Kidney (tissue), 14 donors: ENCODE measurements around the gene MAPK10. TPM values are rescaled to one million over a fixed set of nuclear protein-coding genes. Genes with fewer than 3 reads are reported as not detected.
A peak's percentile ranks its signal among the peaks of the same experiment; 100 is the strongest.

Experiments
- DNase-seq, 5 donors: peaks; one replicate each; pipeline ENCODE4 v3.0.0-alpha.2; 2013 to 2020
- FAIRE-seq: peaks from 2 replicates; lab custom pipeline; 2012; peaks lifted over from hg19 to GRCh38; lab: Jason Lieb, UNC
- H3K27ac ChIP-seq, 2 donors: one replicate each; pipeline ENCODE4 v1.7.0; 2013; ENCODE audit warnings: low read depth in 2 of 2, low read length in 2 of 2, inconsistent platforms in 1 of 2
- H3K27me3 ChIP-seq: one replicate; pipeline ENCODE4 v1.7.1; 2013; ENCODE audit warnings: low read length, inconsistent platforms; ENCODE audit not compliant: control insufficient read depth, insufficient read depth
- H3K36me3 ChIP-seq, 3 donors: one replicate each; pipeline versions ENCODE4 v1.7.0 to v1.7.1; 2013; ENCODE audit warnings: low read length in 3 of 3, control low read depth in 1 of 3, inconsistent platforms in 1 of 3; ENCODE audit not compliant: insufficient read depth in 3 of 3, control insufficient read depth in 2 of 3
- H3K4me1 ChIP-seq, 3 donors: one replicate each; pipeline versions ENCODE4 v1.7.0 to v1.7.1; 2013; ENCODE audit warnings: low read length in 3 of 3, inconsistent platforms in 1 of 3, low read depth in 1 of 3; ENCODE audit not compliant: control insufficient read depth in 2 of 3, insufficient read depth in 2 of 3
- H3K4me3 ChIP-seq, 3 donors: one replicate each; pipeline versions ENCODE4 v1.7.0 to v1.8.1; 2013; ENCODE audit warnings: low read length in 3 of 3, control low read depth in 1 of 3, inconsistent platforms in 1 of 3
- H3K9ac ChIP-seq, 3 donors: one replicate each; pipeline versions ENCODE4 v1.7.0 to v1.7.1; 2013; ENCODE audit warnings: low read length in 3 of 3, control low read depth in 1 of 3, inconsistent platforms in 1 of 3
- H3K9me3 ChIP-seq, 3 donors: one replicate each; pipeline versions ENCODE4 v1.7.0 to v1.7.1; 2013; ENCODE audit warnings: low read length in 3 of 3, control low read depth in 1 of 3, inconsistent platforms in 1 of 3; ENCODE audit not compliant: control insufficient read depth in 2 of 3, insufficient read depth in 1 of 3
- CTCF ChIP-seq: IDR thresholded peaks from 3 replicates; pipeline ENCODE4 v1.5.1; 2012; ENCODE audit warnings: mild to moderate bottlenecking, moderate library complexity, borderline replicate concordance; ENCODE audit not compliant: insufficient read depth; ENCODE audit errors: extremely low read depth
- intact Hi-C: fragments of 100-400 bp; cut with DNase I; formaldehyde crosslinking; loops from one replicate; pipeline ENCODE4 v1.11.1; 2022
- polyA plus RNA-seq: library from polyadenylated mRNA; stranded (reverse); fragments of 350-450 nt; fragmentation: Illumina TruSeq; extraction: RNeasy Lipid Tissue Mini Kit (QIAGEN cat#74804); gene quantifications from one replicate; pipeline ENCODE4 v1.2.3, GENCODE V29; 2014; ENCODE audit warnings: low read depth, low replicate concordance; ENCODE audit not compliant: insufficient read depth
- total RNA-seq: library from RNA; stranded (reverse); fragmentation: NEBNext Ultra II Directional; extraction: Animal tissue kit (Norgen Biotek cat#: 25700); gene quantifications from one replicate; pipeline ENCODE4 v1.2.1, GENCODE V29; 2021
- donor health status: control.
- donor health status: control.
- donor health status: control.
- donor health status: control.
- donor health status: control.
- donor health status: DM: yes; HTN: yes; CAD: no.
- donor health status: Normal renal cell carcinoma (clear cell type).

The MAPK10 gene
- total and polyA plus RNA-seq, 2 donors from 2014 or later: 27.6 to 54.5 TPM

DNA sequence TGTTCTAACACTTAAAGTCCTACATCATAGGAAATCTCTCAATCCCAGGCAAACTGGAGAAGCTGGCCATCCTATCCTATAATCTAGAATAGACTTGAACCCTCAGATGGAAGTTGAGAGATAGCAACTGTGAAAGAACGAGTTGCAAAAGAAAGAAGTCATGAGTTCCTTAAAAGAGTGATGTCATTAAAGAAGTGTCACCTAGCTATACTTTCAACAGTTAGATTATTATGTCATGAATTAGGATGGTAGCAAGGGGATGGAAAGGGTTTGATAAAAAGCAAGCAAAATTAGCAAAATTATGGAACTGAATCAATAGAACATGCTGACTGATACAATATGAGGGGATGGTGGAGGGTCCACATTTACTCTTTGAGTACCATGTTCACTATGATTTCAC, 7.1 kb upstream of the MAPK10 start:
- TF ChIP-seq CTCF: no peak
- no peak for FAIRE-seq
- H3K4me1 ChIP-seq: no peaks in the 10 kb centered on the region

GRCh38 chr4:86362510-86362909, 2.7 kb upstream of the MAPK10 start:
- no peak for FAIRE-seq
- DNase-seq: no peak
- TF ChIP-seq CTCF: no peak
- Histone ChIP-seq H3K27ac (no peak overlapping the region), H3K9me3 (no peaks in the 10 kb centered on the region), H3K36me3 (no peaks in the 10 kb centered on the region), H3K9ac (no peak overlapping the region), H3K4me1 (peaks cover 4 to 11% (median 5%) of the 10 kb centered on the region in 3 donors), H3K27me3 (no peaks in the 10 kb centered on the region), H3K4me3 (no peak overlapping the region)
- intact Hi-C loops: no loop called here

More for the DNA sequence above, 7.1 kb upstream of the MAPK10 start:
- Histone ChIP-seq H3K4me3 (no peak overlapping the region), H3K27ac (no peak overlapping the region), H3K36me3 (no peaks in the 10 kb centered on the region), H3K9ac (no peak overlapping the region), H3K27me3 (no peaks in the 10 kb centered on the region), H3K9me3 (no peaks in the 10 kb centered on the region)
- intact Hi-C loops: no loop called here
- DNase-seq: no peak

- intact Hi-C loops: no loop called here
- Histone ChIP-seq H3K27ac (no peak overlapping the region), H3K36me3 (no peaks in the 10 kb centered on the region), H3K9me3 (no peaks in the 10 kb centered on the region), H3K27me3 (no peaks in the 10 kb centered on the region), H3K4me1 (peaks cover 4 to 11% (median 5%) of the 10 kb centered on the region in 3 donors), H3K9ac (no peak overlapping the region), H3K4me3 (peak overlapping the region in 1 of 3 donors; percentile 15)
- DNase-seq (no peak), FAIRE-seq (no peak)
- TF ChIP-seq CTCF: no peak
These were observed 1.6 kb downstream of the MAPK10 start for GRCh38 chr4:86358257-86358656.

- Histone ChIP-seq H3K9ac (no peak overlapping the region), H3K27ac (no peak overlapping the region), H3K9me3 (no peaks in the 10 kb centered on the region), H3K4me3 (no peak overlapping the region), H3K36me3 (peaks cover 0 to 4% (median 0%) of the 10 kb centered on the region in 3 donors), H3K27me3 (no peaks in the 10 kb centered on the region), H3K4me1 (peaks cover 4 to 11% (median 5%) of the 10 kb centered on the region in 3 donors)
- DNase-seq (peak in 1 of 5 donors; percentile 25), FAIRE-seq (no peak)
- TF ChIP-seq CTCF: no peak
- intact Hi-C loops: no loop called here
These were observed 2.2 kb downstream of the MAPK10 start for GRCh38 chr4:86357608-86358007.
